HG03442 (cell line): Measurements from ENCODE around the gene STARD7.

Source experiments
- ATAC-seq: cut with Tn5 transposase; IDR thresholded peaks from one replicate; pipeline ENCODE4 v1.9.1; 2021; ENCODE audit warnings: mild to moderate bottlenecking, moderate library complexity; ENCODE audit not compliant: unreplicated experiment

The STARD7 gene

GRCh38 chr2:96137321-96138178, 71.1 kb downstream of the STARD7 start:
- ATAC-seq, result no peak

- ATAC-seq, result no peak
These were observed 72.4 kb downstream of the STARD7 start for GRCh38 chr2:96136129-96136720.

- ATAC-seq, result no peak
These were observed 73.0 kb downstream of the STARD7 start for GRCh38 chr2:96135621-96136020.

- ATAC-seq, result no peak
These were observed 73.5 kb downstream of the STARD7 start for GRCh38 chr2:96135171-96135570.
